ENCODE data around the gene MSI2.

Gene MSI2

DNA sequence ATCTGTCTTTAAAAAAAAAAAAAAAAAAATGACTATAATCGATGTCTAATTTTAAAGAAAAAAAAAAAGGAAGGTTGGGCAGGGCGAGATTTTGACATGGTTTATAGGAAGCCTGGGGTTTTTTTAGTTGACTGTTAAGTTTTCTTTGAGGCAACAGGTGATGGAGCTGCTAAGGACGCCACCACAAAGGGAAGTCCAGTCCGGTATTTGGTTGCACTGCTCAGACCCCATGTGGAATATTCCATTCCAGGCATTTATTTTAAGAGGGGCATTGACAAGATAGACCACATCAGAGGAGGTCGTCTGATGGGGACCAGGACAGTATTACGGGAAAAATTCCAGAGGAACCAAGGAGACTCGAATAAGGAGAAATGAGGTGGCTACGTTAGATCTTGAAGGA is 320.4 kb downstream of the MSI2 start:
- Histone ChIP-seq H3K27me3 (ENCODE audit: control insufficient read depth, low read length) (no peaks in the 10 kb centered on the region), H3K4me3 (ENCODE audit: low read length) (no peak overlapping the region), H3K4me1 (ENCODE audit: control insufficient read depth, low read length) (peaks cover 14% of the 10 kb centered on the region), H3K79me2 (ENCODE audit: control insufficient read depth, low read length) (no peaks in the 10 kb centered on the region), H3K9me2 (replicated peaks; ENCODE audit: control insufficient read depth, low read length) (no peaks in the 10 kb centered on the region), H4K20me1 (ENCODE audit: control insufficient read depth, insufficient read depth, low read depth, low read length) (no peaks in the 10 kb centered on the region), H3K9me3 (ENCODE audit: control insufficient read depth, insufficient read depth, low read length) (no peaks in the 10 kb centered on the region), H3K4me2 (ENCODE audit: low read length) (no peak overlapping the region), H3K27ac (ENCODE audit: low read depth, low read length) (no peak overlapping the region), H3F3A (ENCODE audit: control insufficient read depth, insufficient read depth) (no peaks in the 10 kb centered on the region), H3K36me3 (ENCODE audit: control insufficient read depth, low read length) (peaks cover 2% of the 10 kb centered on the region; the same call in 1 of the 2 replicates)
- TF ChIP-seq, protein P1, sequence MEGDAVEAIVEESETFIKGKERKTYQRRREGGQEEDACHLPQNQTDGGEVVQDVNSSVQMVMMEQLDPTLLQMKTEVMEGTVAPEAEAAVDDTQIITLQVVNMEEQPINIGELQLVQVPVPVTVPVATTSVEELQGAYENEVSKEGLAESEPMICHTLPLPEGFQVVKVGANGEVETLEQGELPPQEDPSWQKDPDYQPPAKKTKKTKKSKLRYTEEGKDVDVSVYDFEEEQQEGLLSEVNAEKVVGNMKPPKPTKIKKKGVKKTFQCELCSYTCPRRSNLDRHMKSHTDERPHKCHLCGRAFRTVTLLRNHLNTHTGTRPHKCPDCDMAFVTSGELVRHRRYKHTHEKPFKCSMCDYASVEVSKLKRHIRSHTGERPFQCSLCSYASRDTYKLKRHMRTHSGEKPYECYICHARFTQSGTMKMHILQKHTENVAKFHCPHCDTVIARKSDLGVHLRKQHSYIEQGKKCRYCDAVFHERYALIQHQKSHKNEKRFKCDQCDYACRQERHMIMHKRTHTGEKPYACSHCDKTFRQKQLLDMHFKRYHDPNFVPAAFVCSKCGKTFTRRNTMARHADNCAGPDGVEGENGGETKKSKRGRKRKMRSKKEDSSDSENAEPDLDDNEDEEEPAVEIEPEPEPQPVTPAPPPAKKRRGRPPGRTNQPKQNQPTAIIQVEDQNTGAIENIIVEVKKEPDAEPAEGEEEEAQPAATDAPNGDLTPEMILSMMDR (IDR thresholded peaks at IDR 0.05; ENCODE audit: low read depth, low read length, poor library complexity, severe bottlenecking) = no peak
- TF ChIP-seq EZH2phosphoT487 (IDR thresholded peaks at IDR 0.05; ENCODE audit: borderline replicate concordance, low read length) = no peak

DNA sequence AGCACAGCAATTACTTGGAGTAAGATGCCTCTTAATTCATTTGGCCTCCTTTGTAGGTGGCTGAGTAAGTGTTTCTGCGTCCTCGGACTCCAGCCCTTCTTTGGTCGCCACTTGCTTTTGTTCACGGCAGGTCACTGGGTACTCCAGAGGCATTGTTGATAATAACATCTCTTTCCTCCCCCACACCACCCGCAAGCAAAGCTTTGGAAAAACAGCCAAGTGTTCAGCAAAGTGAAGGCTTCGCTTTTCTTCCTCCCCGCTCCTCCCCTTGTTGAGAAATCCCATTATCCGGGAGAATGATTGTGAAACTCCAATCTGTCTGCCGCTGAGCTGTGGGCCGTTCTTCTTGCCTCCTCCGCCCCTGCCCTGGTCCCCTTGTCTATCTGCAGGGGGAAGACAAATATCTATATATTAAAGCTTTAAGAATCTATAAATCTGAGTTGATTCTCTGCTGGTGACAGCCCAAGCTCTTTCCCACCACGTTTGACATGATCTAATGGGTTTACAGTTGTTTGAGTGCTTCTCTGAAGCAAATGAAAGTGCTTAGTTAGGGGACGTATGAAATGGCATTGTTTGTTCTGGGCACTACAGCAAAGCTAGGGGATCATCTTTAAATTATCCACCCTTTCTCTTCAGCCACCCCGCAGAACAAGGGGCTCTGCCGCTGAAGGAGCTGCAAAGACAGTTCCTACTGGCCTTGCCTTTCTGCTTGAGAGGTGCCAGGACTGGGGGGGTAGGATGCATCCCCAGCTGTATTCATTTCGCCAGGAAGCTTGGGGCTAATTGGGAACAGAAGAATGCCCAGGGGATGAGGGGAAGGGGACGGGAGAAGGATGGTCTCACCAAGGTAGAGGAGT is 321.7 kb downstream of the MSI2 start:
- H3K36me3 ChIP-seq (ENCODE audit: control insufficient read depth, low read length) = peaks cover 2% of the 10 kb centered on the region; the same call in 1 of the 2 replicates
- H3K9me3 ChIP-seq (ENCODE audit: control insufficient read depth, insufficient read depth, low read length) = no peaks in the 10 kb centered on the region
- no peaks in the 10 kb centered on the region for H3K79me2 ChIP-seq (ENCODE audit: control insufficient read depth, low read length)
- TF ChIP-seq EZH2phosphoT487 (IDR thresholded peaks at IDR 0.05; ENCODE audit: borderline replicate concordance, low read length) = no peak
- TF ChIP-seq, protein P1 (IDR thresholded peaks at IDR 0.05; ENCODE audit: low read depth, low read length, poor library complexity, severe bottlenecking) = no peak
- no peaks in the 10 kb centered on the region for H3K9me2 ChIP-seq (replicated peaks; ENCODE audit: control insufficient read depth, low read length)
- H3K4me3 ChIP-seq (ENCODE audit: low read length) = no peak overlapping the region
- peaks cover 22% of the 10 kb centered on the region for H3K4me1 ChIP-seq (ENCODE audit: control insufficient read depth, low read length)
- no peaks in the 10 kb centered on the region for H3K27me3 ChIP-seq (ENCODE audit: control insufficient read depth, low read length)
- H4K20me1 ChIP-seq (ENCODE audit: control insufficient read depth, insufficient read depth, low read depth, low read length) = no peaks in the 10 kb centered on the region
- H3K27ac ChIP-seq (ENCODE audit: low read depth, low read length) = no peak overlapping the region
- H3F3A ChIP-seq (ENCODE audit: control insufficient read depth, insufficient read depth) = no peaks in the 10 kb centered on the region
- no peak overlapping the region for H3K4me2 ChIP-seq (ENCODE audit: low read length)

DNA sequence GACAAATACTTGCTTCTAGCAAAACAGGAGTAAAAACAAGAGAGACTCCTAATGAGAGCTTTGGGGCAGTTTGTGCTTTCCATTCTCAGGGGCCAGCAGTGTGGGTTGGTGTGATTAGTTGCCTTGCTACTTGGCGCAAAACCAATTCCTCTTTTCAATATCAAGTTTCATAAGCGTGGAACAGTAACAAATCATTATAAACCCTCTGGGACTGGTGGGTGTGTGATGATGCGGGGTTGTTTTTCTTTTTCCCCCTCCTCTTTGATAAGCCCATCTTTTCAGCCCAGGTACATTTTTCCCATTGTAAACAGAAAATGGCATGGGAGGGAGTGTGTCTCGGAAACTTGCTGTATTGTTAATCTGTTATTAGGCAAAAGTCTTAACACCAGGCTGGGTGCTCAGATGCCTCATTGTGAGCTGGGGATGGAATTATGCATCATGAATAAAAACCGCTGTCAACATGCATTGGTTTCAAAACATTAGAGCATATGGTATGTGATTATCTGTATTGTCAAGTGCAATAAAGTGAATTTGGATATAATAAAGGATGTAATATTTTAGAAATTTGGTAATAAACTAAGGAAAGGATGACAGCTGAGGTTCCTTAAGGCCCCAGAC is 322.4 kb downstream of the MSI2 start:
- peaks cover 2% of the 10 kb centered on the region; the same call in 1 of the 2 replicates for H3K36me3 ChIP-seq (ENCODE audit: control insufficient read depth, low read length)
- no peaks in the 10 kb centered on the region for H3F3A ChIP-seq (ENCODE audit: control insufficient read depth, insufficient read depth)
- no peak overlapping the region for H3K4me3 ChIP-seq (ENCODE audit: low read length)
- no peak for TF ChIP-seq EZH2phosphoT487 (IDR thresholded peaks at IDR 0.05; ENCODE audit: borderline replicate concordance, low read length)
- TF ChIP-seq, protein P1 (IDR thresholded peaks at IDR 0.05; ENCODE audit: low read depth, low read length, poor library complexity, severe bottlenecking) = no peak
- no peaks in the 10 kb centered on the region for H4K20me1 ChIP-seq (ENCODE audit: control insufficient read depth, insufficient read depth, low read depth, low read length)
- H3K27ac ChIP-seq (ENCODE audit: low read depth, low read length) = no peak overlapping the region
- H3K9me3 ChIP-seq (ENCODE audit: control insufficient read depth, insufficient read depth, low read length) = no peaks in the 10 kb centered on the region
- H3K79me2 ChIP-seq (ENCODE audit: control insufficient read depth, low read length) = no peaks in the 10 kb centered on the region
- peaks cover 22% of the 10 kb centered on the region for H3K4me1 ChIP-seq (ENCODE audit: control insufficient read depth, low read length)
- H3K27me3 ChIP-seq (ENCODE audit: control insufficient read depth, low read length) = no peaks in the 10 kb centered on the region
- no peaks in the 10 kb centered on the region for H3K9me2 ChIP-seq (replicated peaks; ENCODE audit: control insufficient read depth, low read length)
- H3K4me2 ChIP-seq (ENCODE audit: low read length) = no peak overlapping the region

Measured in DOHH2 (cell line).